GM19239 (cell line): ENCODE results near the gene SGSM1.

Experiments used
- DNase-seq: peaks from one replicate; pipeline ENCODE4 v3.0.0; 2011; ENCODE audit warnings: low spot score; ENCODE audit not compliant: insufficient read length
- FAIRE-seq: peaks from 2 replicates; lab custom pipeline; 2011; peaks lifted over from hg19 to GRCh38; lab: Jason Lieb, UNC

SGSM1 gene

GRCh38 chr22:24944217-24944937 lies 138.4 kb downstream of the SGSM1 start:
- no peak for FAIRE-seq
- DNase-seq: no peak

GRCh38 chr22:24945430-24945829 lies 139.4 kb downstream of the SGSM1 start:
- FAIRE-seq: no peak
- DNase-seq: no peak

GRCh38 chr22:24947383-24947782 lies 141.4 kb downstream of the SGSM1 start:
- DNase-seq (no peak), FAIRE-seq (no peak)

GRCh38 chr22:24947881-24948280 lies 141.9 kb downstream of the SGSM1 start:
- no peak for FAIRE-seq
- DNase-seq: no peak

GRCh38 chr22:24948356-24949202 lies 142.6 kb downstream of the SGSM1 start:
- DNase-seq (no peak), FAIRE-seq (no peak)

- DNase-seq (no peak), FAIRE-seq (no peak)
Observed at GRCh38 chr22:24950272-24950902, 144.4 kb downstream of the SGSM1 start.

- DNase-seq (peak; percentile 94), FAIRE-seq (no peak)
Observed at GRCh38 chr22:24951942-24952836, 146.2 kb downstream of the SGSM1 start, which contains the start of gene KIAA1671. Gene KIAA1671, plus strand, starts transcription at chr22:24952716. Its CDS starts 75,284 bp downstream, at chr22:25028000.

- FAIRE-seq (no peak), DNase-seq (no peak)
Observed at GRCh38 chr22:24952837-24953383, 146.9 kb downstream of the SGSM1 start.

GRCh38 chr22:24953384-24954113 lies 147.5 kb downstream of the SGSM1 start:
- FAIRE-seq: no peak
- DNase-seq: no peak

GRCh38 chr22:24954114-24954463 lies 148.1 kb downstream of the SGSM1 start:
- FAIRE-seq (no peak), DNase-seq (no peak)

GRCh38 chr22:24954856-24955255 lies 148.8 kb downstream of the SGSM1 start:
- no peak for DNase-seq
- FAIRE-seq: no peak

- FAIRE-seq (no peak), DNase-seq (no peak)
Observed at GRCh38 chr22:24957043-24957442, 151.0 kb downstream of the SGSM1 start.

- no peak for FAIRE-seq
- DNase-seq: no peak
Observed at GRCh38 chr22:24961217-24961844, 155.3 kb downstream of the SGSM1 start.

- no peak for FAIRE-seq
- no peak for DNase-seq
Observed at GRCh38 chr22:24962094-24962493, 156.1 kb downstream of the SGSM1 start.

GRCh38 chr22:24962835-24963234 lies 156.8 kb downstream of the SGSM1 start:
- DNase-seq: no peak
- FAIRE-seq: no peak

- DNase-seq: no peak
- no peak for FAIRE-seq
Observed at GRCh38 chr22:24964441-24964840, 158.4 kb downstream of the SGSM1 start.

GRCh38 chr22:24965822-24966626 lies 160.0 kb downstream of the SGSM1 start:
- FAIRE-seq: no peak
- DNase-seq: no peak

- DNase-seq (no peak), FAIRE-seq (no peak)
Observed at GRCh38 chr22:24968066-24968561, 162.1 kb downstream of the SGSM1 start.
